Caco-2 (cell line): ENCODE measurements around the gene ITGB2. TPM values are rescaled to one million over a fixed set of nuclear protein-coding genes. Genes with fewer than 3 reads are reported as not detected.

ENCODE experiments used
- BruUV-seq: library from RNA; stranded (reverse); fragments of 400-500 nt; replicated peaks from 2 replicates; lab custom pipeline; 2021; lab: Mats Ljungman, UMichigan
- CTCF ChIA-PET: fragments of 300-600 bp; sonication (Branson Sonifier 250); formaldehyde crosslinking; loops from one replicate; lab custom pipeline; 2022; ENCODE audit warnings: antibody characterized with exemption; lab: Charles Lee
- POLR2A ChIA-PET: fragments of 300-600 bp; sonication (Branson Sonifier 250); formaldehyde crosslinking; loops from one replicate; lab custom pipeline; 2022; ENCODE audit warnings: antibody characterized with exemption; lab: Charles Lee
- DNase-seq, 2 experiments: peaks; one replicate each; pipeline versions ENCODE4 v3.0.0 to v3.0.0-alpha.2; 2020 to 2022
- H3K27me3 ChIP-seq: replicated peaks from 2 replicates; pipeline ENCODE4 v1.6.0; 2011; ENCODE audit warnings: low read length; ENCODE audit not compliant: control insufficient read depth, insufficient read depth
- H3K36me3 ChIP-seq: 2 replicates; pipeline ENCODE4 v1.5.1; 2011; ENCODE audit warnings: low read length; ENCODE audit not compliant: control insufficient read depth, insufficient read depth
- H3K4me1 ChIP-seq: fragments of 250-450 bp; sonication (Bioruptor Pico); 2 replicates; pipeline ENCODE4 v1.5.1; 2020; ENCODE audit warnings: mild to moderate bottlenecking
- H3K4me3 ChIP-seq: 2 replicates; pipeline ENCODE4 v1.5.1; 2011; ENCODE audit warnings: low read depth, mild to moderate bottlenecking, control low read depth, low read length
- H3K9me3 ChIP-seq: fragments of 250-450 bp; sonication (Bioruptor Pico); 2 replicates; pipeline ENCODE4 v1.5.1; 2020; ENCODE audit warnings: mild to moderate bottlenecking, moderate library complexity
- H3K27ac Mint-ChIP-seq: one replicate; pipeline ENCODE4 v1.8.0; 2022; ENCODE audit warnings: mixed read lengths; ENCODE audit not compliant: unreplicated experiment
- H3K27me3 Mint-ChIP-seq: one replicate; pipeline ENCODE4 v1.8.0; 2022; ENCODE audit warnings: mixed read lengths; ENCODE audit not compliant: insufficient read depth, unreplicated experiment
- H3K36me3 Mint-ChIP-seq: one replicate; pipeline ENCODE4 v1.8.0; 2022; ENCODE audit warnings: mild to moderate bottlenecking, mixed read lengths; ENCODE audit not compliant: insufficient read depth, unreplicated experiment
- H3K4me1 Mint-ChIP-seq: one replicate; pipeline ENCODE4 v1.8.0; 2022; ENCODE audit warnings: low read depth, mixed read lengths; ENCODE audit not compliant: unreplicated experiment
- H3K4me3 Mint-ChIP-seq: one replicate; pipeline ENCODE4 v1.8.0; 2022; ENCODE audit warnings: mild to moderate bottlenecking, moderate library complexity, mixed read lengths; ENCODE audit not compliant: unreplicated experiment
- H3K9me3 Mint-ChIP-seq: one replicate; pipeline ENCODE4 v1.8.0; 2022; ENCODE audit warnings: mixed read lengths; ENCODE audit not compliant: unreplicated experiment
- CTCF ChIP-seq, 2 experiments: fragments of 200-600 bp in 1 of 2; IDR thresholded peaks; 1 replicate in 1 of 2; 2 replicates in 1 of 2; pipeline versions ENCODE4 v1.5.1 to v1.8.0; 2011 to 2022; ENCODE audit warnings: antibody characterized with exemption in 1 of 2, control low read depth in 1 of 2, inconsistent platforms in 1 of 2, low read depth in 1 of 2, low read length in 1 of 2, mild to moderate bottlenecking in 1 of 2, moderate library complexity in 1 of 2; ENCODE audit not compliant: insufficient read depth in 1 of 2, severe bottlenecking in 1 of 2, unreplicated experiment in 1 of 2
- intact Hi-C: fragments of 100-400 bp; cut with micrococcal nuclease; formaldehyde crosslinking; loops from one replicate; pipeline ENCODE4 v1.10.0; 2022; ENCODE audit not compliant: unreplicated experiment
- total RNA-seq: library from RNA; stranded (reverse); gene quantifications from 2 replicates; pipeline ENCODE4 v1.2.3, GENCODE V29; 2022

Gene ITGB2
- total RNA-seq, 1 experiment from 2014 or later = 0.48 TPM

- Histone ChIP-seq H3K9me3 (no peaks in the 10 kb centered on the region), H3K4me3 (no peak overlapping the region), H3K4me1 (no peaks in the 10 kb centered on the region), H3K36me3 (no peaks in the 10 kb centered on the region), H3K27me3 (no peaks in the 10 kb centered on the region)
- intact Hi-C loops = no loop called here
- Mint-ChIP-seq H3K4me1 (no peaks in the 10 kb centered on the region), H3K36me3 (no peaks in the 10 kb centered on the region), H3K27me3 (peaks cover 4% of the 10 kb centered on the region), H3K9me3 (no peaks in the 10 kb centered on the region), H3K27ac (no peak overlapping the region), H3K4me3 (no peak overlapping the region)
- POLR2A ChIA-PET = no interaction called here
- no TSS peak for BruUV-seq
- CTCF ChIA-PET = interaction anchor here (1.0 kb wide), 1 partner anchor 19 kb away, joined by 3 read pairs; no protein-coding TSS in a partner anchor
- no peak for TF ChIP-seq CTCF (IDR thresholded peaks at IDR 0.05; ENCODE audit: insufficient read depth in 1 of 2, low read depth in 1 of 2, low read length in 1 of 2, severe bottlenecking in 1 of 2, unreplicated experiment in 1 of 2)
- no peak for DNase-seq
These were observed 12.5 kb downstream of the ITGB2 start for GRCh38 chr21:44907966-44908895.

- BruUV-seq = no TSS peak
- Mint-ChIP-seq H3K4me3 (no peak overlapping the region), H3K27ac (no peak overlapping the region), H3K4me1 (no peaks in the 10 kb centered on the region), H3K9me3 (no peaks in the 10 kb centered on the region), H3K36me3 (no peaks in the 10 kb centered on the region), H3K27me3 (peaks cover 4% of the 10 kb centered on the region)
- H3K9me3 ChIP-seq = no peaks in the 10 kb centered on the region
- ChIA-PET POLR2A (no interaction called here), CTCF (interaction anchor here (1.0 kb wide), 1 partner anchor 20 kb away, joined by 3 read pairs; no protein-coding TSS in a partner anchor)
- H3K4me1 ChIP-seq = no peaks in the 10 kb centered on the region
- H3K36me3 ChIP-seq = no peaks in the 10 kb centered on the region
- DNase-seq = no peak
- no peak for TF ChIP-seq CTCF (IDR thresholded peaks at IDR 0.05; ENCODE audit: insufficient read depth in 1 of 2, low read depth in 1 of 2, low read length in 1 of 2, severe bottlenecking in 1 of 2, unreplicated experiment in 1 of 2)
- no peaks in the 10 kb centered on the region; the same call in 1 of the 2 replicates for H3K27me3 ChIP-seq
- H3K4me3 ChIP-seq = no peak overlapping the region
- intact Hi-C loops = no loop called here
These were observed 13.3 kb downstream of the ITGB2 start for GRCh38 chr21:44907225-44907965.

GRCh38 chr21:44905728-44906090 is 15.0 kb downstream of the ITGB2 start:
- H3K27me3 Mint-ChIP-seq = peaks cover 4% of the 10 kb centered on the region
- H3K4me3 Mint-ChIP-seq = no peak overlapping the region
- no TSS peak for BruUV-seq
- no peaks in the 10 kb centered on the region for H3K36me3 ChIP-seq
- no peak overlapping the region for H3K27ac Mint-ChIP-seq
- intact Hi-C loops = no loop called here
- no peaks in the 10 kb centered on the region for H3K9me3 Mint-ChIP-seq
- no peaks in the 10 kb centered on the region for H3K4me1 ChIP-seq
- no peak overlapping the region for H3K4me3 ChIP-seq
- CTCF ChIA-PET = no interaction called here
- no peak for TF ChIP-seq CTCF (IDR thresholded peaks at IDR 0.05; ENCODE audit: insufficient read depth in 1 of 2, low read depth in 1 of 2, low read length in 1 of 2, severe bottlenecking in 1 of 2, unreplicated experiment in 1 of 2)
- H3K4me1 Mint-ChIP-seq = no peaks in the 10 kb centered on the region
- no peaks in the 10 kb centered on the region; the same call in 1 of the 2 replicates for H3K27me3 ChIP-seq
- no peak for DNase-seq
- H3K36me3 Mint-ChIP-seq = no peaks in the 10 kb centered on the region
- no peaks in the 10 kb centered on the region for H3K9me3 ChIP-seq
- POLR2A ChIA-PET = no interaction called here
